GM19043 (cell line): Measurements from ENCODE around the gene GPC6.

Experiments used
- ATAC-seq: cut with Tn5 transposase; IDR thresholded peaks from one replicate; pipeline ENCODE4 v1.9.1; 2021; ENCODE audit warnings: low read depth; ENCODE audit not compliant: unreplicated experiment

GPC6 gene

DNA sequence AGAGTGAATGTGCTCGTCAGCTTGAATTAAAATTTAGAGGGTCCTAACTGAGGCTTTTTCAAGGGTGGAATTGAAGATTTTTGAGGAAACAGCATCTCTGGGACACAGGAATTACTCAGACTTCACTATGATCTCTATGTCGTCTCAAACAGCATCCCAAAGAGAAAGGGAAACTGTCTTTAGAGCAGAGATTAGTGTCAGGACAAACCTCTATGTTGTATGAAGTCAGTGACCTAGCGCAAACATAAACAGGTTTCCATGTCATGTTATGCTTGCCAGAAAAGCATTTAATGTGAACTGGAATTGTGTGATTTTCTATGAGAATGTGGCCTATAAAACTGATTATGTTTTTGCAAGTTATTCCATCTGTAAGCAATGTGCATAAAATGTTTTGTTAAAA lies 573.7 kb downstream of the GPC6 start:
- ATAC-seq = no peak

DNA sequence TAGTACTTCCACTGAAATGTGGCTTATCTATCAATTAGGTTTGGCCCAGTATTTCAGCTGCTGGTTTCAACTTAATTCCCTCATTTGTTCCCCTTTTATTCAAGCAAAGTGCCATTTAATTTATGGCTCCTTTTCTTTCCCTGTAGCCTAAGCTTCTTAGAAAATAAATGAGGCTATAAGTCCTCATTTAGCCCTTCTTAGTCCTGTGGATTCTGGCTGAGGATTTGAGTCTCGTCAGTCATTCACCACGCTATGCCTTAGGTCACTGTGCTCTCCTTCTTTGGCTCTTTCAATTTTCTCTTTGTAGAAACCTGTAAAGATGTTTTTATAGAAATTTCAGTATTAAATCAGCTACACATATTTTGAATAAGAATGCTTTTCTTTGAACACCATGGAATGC lies 579.1 kb downstream of the GPC6 start:
- ATAC-seq = no peak

DNA sequence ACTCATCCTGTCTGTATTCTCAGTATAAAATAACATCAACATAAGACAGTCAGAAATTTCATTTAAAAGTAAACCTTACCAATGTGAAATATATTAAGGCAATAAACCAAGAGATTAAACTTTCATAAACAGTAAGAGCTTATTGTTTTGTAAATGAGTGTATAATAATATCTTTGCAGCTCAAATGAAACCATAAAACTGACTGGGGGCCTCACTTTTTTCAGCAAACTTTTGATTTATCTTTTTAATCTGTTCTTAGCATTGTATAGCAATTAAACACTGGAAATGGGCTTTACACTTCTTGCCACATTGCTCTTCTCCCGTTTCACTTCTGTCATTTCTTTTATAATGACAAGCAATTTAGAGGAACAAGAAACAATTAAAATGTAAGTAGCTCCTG lies 580.3 kb downstream of the GPC6 start:
- no peak for ATAC-seq

DNA sequence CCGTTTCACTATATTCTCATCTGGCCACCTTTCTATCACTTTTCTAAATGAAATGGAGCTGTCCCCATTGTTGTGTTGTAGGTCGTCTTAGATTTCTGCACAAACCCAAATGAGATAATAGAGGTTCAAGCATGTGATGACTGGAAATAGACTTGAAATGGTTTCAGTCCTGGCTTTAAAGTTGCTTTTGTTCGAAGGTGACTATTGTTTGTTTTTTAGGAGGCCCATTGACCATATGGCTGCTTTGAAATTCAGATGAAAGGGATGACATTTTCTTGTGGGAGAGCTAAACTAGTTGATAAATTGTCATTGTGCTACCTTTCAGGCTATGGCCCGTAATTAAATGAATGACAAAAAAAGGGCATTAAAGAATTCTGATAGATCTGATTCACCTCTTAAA lies 583.7 kb downstream of the GPC6 start:
- no peak for ATAC-seq

DNA sequence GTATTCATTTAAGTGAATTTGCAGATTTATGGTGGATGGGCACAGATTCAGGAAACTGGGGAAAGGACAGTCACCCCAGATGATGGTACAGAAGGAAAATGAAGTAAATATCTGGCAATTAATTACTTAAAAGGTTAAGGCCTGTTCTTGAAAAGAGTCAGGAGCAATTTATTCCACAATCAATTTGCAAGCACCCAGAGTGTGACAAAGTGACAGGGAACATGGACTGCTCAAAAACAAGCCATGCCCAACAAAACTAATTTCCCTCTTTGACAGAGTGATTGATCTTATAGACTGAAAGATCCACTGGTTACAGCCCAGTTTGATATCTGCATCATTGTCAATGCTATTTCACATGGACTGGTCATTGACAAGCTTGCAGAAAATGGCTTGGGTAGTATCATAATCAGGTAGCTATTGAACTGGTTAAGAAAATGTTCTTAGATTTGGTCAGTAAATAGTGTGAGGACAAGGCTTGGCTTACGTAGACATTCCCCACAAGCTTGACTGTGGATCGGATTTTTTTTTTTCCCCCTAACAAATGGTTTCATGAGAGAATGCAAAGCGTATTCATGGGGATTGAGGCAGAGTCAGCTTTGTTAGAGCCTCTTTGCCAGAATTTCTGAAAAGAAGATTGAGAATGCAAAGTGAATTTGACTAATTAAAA lies 584.6 kb downstream of the GPC6 start:
- no peak for ATAC-seq

DNA sequence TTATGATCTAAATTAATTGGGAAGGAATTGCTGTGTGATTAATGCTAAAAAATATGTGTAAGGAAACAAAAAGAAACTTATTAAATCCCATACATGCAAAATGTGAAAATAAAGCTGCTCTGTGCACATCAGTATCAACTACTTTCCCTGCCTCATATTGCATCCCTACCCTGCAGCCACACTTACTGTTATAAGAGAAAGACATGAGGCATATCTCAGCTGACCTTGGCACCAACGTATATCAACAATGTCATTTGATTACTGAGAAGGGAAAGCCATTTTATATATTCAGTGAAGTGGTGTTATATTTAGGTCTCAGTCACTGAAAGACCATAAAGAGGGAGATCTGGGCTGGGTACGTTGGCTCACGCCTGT lies 585.1 kb downstream of the GPC6 start:
- no peak for ATAC-seq

DNA sequence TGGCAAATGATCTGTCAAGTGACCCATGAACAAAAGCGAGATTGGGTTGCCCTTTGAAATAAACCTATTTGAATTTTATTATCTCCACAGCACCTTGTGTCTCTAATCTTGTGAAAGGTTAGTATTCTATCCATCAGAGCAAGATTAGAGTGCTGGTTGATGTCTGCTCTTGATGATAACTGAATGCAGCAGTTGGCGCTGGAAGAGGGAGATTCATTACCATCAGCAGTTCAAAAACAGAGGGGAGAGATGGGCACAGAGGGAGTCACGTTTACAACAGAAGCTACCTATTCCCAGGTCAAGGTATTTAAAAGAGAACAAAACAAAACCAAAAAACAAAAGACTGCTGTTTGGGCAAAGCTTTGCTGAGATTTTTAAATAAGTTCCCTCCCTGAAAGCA lies 588.1 kb downstream of the GPC6 start:
- ATAC-seq = no peak

DNA sequence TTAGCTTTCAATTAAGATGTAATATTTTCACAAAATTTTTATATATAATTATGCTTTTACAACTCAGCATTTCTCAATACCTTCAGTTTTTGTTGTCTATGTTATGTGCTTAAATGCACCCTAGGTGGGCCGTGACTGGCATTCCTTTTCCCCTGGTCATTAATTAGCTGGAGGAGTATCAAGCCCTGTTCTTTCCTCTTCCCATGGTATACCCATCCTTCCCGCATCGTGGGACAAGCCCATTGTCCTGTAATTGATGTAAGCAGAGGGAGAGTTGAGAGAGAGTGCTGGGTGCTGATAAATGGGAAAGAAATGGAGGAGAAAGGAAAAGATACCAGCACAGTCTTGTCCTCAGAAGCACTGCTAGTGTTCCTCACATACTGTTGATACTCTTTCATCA lies 591.7 kb downstream of the GPC6 start:
- ATAC-seq = no peak

DNA sequence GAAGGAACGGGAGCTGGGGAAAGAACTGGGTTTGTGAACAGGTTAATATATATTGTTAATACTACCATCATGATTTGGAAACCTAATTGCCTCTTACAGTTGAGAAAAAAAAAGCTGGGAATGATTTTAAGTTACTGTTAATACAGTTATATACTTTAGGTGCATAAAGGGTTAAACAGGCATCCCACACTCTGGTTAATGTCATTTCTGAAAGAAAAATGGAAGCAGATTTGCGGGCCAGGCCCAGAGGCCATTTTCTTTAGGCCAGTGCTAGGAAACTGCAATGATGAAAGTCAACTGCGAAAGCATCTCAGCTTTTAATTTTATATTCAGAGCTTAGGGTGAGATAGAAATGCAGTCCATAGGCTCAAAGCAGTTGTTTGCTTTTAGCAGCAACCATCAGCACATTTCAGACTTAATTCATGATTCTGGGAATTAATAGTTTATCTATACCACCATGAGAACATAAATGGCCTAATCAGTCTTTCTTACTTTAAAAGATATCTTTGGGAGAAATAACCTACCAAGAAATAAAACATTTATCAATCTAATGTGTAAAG lies 592.8 kb downstream of the GPC6 start:
- no peak for ATAC-seq

DNA sequence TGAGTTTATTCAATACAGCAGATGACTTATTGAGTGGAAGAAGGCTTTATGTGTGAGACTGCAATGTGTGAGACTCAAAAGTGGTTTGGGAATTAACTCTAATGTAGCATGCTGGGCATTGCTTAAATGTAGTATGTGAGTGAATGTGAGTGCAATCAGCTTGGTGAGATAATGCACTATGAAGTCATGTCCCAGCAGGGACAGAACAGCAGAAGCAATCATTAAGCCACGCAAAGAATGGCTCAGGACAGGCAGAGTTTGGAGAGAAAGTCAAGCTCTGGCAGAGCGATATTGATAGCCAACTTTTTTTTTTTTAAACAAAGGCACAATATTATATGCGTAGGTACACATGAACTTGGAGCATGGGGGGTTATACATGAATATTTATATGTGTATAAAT lies 597.7 kb downstream of the GPC6 start:
- ATAC-seq = no peak

DNA sequence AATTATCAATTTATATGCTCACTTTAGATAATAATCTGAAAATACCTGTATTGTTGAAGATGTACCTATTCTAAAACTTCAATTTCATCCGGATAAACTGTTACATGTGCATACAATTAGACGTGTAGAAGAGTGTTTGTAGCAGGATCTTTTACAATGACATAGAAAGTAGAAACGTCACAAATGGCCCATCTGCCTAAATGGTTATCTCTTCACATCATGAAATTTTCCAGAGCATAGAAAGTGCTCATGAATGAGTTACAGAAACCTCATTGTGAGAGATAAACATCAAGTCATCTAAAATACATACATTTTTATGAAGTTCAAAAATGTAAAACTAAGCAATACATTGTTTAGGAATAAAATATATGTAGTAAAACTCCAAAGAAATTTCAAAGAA lies 607.4 kb downstream of the GPC6 start:
- no peak for ATAC-seq

DNA sequence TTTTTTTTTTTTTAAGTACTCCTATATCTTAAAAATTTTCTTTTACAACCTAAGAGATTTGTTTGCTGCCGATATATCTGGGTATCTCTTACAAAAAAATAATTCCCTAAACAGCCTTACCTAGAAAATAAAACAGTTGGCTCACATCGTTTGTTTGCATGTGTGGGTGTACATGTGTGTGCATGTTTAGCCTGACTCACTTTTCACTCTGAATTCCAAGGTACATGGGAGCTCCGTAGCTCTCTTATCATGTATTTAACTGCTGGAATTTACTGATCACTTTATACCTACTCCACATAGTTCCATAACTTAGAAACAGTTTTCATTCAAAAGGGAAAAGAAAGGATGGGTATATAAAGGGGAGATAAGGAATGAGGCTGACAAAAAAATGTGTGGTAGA lies 616.5 kb downstream of the GPC6 start:
- ATAC-seq = no peak

DNA sequence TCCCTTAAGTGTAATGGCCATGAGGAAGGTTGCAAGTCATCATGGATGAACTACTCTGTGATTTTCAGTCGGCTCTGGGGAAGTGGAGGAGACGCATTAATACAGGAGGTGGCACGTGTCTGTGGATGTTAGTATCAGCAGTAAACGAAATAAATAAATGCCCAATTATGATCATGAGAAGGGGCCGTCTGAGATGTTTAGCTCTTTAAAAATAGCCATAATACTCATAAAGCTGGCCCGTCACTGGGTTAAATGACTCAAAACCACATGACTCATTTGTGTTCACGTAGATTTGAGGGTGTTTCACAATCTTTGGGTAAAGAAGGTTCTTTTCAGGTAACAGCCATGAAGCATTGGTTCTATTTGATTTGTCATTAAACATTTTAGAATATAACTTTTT lies 620.6 kb downstream of the GPC6 start:
- no peak for ATAC-seq

DNA sequence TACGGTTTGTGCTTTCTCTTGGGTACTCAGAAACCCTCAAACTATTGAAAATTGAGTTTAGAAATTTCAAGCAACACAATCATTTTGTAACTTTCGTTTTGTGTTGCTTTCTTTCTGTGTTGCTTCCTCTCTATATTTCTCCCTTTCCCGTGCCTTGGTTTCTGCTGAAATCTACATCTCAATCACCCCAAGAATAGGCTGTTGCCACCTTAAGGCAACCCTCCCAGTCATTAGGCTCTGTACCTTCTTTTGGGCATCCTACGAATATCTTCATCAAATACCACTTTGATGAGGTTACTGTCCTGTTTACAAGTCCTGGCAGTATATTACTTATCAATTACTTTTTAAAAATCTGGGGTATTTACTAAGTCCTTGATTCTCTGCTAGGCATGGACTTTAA lies 621.6 kb downstream of the GPC6 start:
- no peak for ATAC-seq

DNA sequence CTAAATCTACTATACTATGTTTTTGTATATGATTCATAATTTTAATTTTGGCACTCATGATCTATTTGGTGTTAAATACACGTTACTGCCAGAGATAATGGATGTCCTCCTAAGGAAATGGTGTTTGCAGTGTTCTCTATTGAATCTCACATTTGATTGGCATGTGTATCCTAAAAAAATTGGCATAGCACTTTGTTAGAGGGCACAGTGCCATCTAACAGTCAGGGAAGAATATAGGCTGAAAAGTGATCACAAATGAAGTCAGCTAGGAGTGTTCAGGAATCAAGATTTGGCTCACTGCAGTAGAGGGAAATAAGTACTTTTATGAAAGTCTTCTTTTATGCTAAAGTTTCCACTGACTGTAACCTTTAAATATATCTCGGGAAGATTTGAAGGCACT lies 624.6 kb downstream of the GPC6 start:
- no peak for ATAC-seq

DNA sequence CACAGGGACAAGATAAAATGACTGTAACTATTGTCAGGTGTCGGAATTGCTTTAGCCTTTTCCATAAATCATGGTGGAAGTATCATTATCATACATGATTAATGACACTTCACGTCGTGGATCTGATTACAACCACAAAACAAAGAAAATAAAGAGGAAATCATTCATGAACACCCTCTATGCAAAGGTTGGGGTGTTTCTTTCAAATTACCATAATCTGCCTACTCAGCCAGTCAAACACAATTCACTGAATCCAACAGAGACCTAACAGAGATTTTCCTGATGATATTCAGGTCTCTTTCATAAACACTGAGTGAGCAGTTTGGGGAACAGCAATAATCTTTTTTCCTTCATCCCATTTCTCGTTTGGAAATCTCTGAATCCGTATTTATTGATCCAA lies 627.3 kb downstream of the GPC6 start:
- ATAC-seq = no peak

DNA sequence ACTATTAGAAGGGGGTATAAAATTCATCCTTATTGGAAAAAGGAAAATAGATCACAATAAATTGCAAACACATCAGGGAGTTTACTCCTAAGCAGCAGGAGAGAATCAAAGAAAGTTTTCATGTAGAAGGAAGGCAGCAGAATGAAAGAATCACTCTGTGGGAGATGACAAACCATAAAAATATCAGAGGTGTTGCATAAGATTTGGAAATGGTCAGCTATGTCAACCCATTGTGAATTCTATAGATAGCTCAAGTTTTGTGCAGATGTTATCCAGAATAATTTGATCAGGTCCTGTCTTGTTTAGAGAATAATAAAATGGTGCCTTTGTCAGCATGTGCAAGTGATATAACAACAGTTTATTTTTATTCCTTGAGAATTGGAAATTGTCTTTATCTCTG lies 630.5 kb downstream of the GPC6 start:
- no peak for ATAC-seq

DNA sequence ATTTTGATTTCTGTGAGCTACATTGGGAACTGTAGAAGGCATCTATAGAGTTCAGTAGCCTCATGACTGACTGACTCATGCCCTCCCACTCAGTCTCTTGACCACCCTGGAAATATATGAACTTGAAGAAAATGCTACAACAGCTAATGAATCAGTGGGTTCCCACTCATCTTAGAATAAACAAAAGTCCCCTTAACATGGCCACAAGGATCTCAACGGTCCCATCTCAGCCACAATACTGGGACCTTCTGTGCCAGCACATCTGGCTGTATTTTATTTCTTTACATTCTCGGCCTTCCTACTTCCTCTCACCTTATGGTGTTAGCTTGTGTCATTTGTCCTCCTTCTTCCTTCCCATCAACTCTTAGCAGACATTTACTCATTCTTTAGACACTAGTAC lies 633.1 kb downstream of the GPC6 start:
- ATAC-seq = no peak

DNA sequence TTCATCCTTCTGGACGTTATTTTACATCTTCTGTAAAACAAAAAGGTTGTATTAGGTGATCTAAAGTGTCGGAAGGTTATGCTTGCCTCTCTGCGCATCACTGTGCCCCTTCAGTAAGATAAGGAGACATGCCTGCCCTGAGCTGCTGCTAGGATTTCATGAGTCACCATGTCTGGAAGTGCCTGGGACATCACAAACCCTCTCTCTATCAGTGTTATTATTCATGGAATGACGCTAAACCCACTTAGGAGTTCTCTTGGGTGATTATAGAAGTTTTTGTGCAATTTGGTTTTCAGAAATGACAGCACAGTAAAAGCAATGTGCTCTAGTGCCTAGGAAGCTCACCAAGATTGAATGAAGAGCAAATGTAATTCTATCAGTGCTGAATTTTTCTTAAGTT lies 635.2 kb downstream of the GPC6 start:
- ATAC-seq = no peak

DNA sequence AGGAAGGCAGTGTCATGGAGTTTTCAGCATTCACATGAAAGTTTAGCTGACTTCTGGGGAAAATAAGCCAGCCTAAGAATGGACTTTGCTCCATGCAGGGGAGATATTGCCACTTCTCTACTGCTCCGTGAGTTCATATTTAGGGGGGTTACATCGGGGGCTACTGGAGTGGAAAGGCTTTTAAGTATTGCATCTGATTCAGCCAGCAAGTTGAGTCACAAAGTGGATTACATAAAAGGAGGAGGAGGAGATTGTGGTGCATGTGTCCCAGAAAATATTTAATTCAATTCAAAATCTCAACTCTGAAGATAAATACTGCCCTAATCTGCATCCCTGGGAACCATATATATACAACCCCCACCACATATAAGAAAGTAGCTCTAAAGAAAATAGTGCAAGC lies 635.7 kb downstream of the GPC6 start:
- no peak for ATAC-seq

DNA sequence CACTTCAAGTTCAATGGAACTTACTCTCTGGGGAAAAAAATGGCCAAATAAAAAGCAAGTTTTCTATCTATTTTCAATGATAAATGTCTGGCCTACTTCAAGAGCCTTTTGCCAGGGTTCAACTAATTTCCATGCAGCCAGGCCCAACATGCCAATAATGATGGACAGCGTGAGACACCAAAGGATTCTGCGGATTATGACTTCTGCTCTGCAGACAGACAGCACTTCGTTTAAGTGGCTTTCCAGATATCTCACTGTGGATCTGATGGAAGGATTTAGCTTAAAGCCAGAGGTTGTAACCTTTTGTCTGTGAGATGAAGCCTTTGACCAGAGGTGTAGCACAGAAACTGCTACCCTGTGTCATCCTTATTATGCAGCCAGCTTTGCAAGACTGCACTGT lies 638.6 kb downstream of the GPC6 start:
- no peak for ATAC-seq

DNA sequence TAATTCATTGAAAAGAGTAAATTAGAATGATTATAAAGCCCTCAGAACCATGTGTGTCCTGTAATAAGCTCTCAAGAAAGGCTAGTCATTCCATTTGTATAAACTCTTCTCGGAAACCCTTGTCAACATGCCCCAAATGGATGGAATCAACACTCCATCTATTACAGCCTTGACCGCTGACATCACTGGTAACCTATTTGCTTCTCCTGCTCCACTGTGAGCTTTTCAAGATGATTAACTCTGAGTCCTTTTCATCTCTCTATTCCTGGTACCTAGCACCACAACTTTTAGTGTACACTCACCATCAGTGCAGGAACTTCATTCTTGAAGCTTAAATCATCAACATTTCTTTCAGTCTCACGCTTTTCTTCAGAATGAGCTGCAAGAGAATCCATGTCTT lies 640.9 kb downstream of the GPC6 start:
- ATAC-seq = no peak

DNA sequence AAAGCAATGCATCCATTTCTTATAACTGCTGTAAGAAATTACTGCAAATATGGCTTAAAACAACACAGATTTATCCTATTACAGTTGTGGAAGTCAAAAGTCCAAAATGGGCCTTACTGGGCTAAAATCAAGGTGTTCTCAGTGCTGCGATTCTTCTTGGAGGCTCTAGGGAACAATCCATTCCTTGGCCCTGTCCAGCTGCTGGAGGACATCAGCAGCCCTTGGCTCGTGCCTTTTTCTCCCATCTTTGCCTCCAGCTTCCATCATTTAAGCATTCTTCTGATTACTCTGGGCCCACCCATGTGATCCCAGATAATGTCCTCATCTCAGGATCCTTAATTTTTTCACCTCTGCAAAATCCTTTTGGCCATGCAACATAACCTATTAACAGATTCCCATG lies 645.8 kb downstream of the GPC6 start:
- no peak for ATAC-seq
